Measurements from ENCODE around the gene FSD1L.

GRCh38 chr9:105436783-105437182 lies 11.1 kb upstream of the FSD1L start:
- TF ChIP-seq CTCF (IDR thresholded peaks at IDR 0.05) (no peak), POLR2A (IDR thresholded peaks at IDR 0.05) (no peak)
